Keratinocyte (primary cell): ENCODE measurements around the gene FRMD3.

ENCODE experiments used
- CTCF ChIP-seq, 3 experiments: IDR thresholded peaks in 1 of 3; conservative IDR thresholded peaks in 1 of 3; optimal IDR thresholded peaks in 1 of 3; 2 replicates in 2 of 3; 3 replicates in 1 of 3; pipeline versions ENCODE3 to v1.5.1; 2011; ENCODE audit warnings: low read length in 3 of 3, mild to moderate bottlenecking in 3 of 3, moderate library complexity in 2 of 3, control low read depth in 1 of 3, inconsistent platforms in 1 of 3; ENCODE audit not compliant: insufficient read depth in 2 of 3; ENCODE audit errors: extremely low read depth in 1 of 3
- EZH2 ChIP-seq: IDR thresholded peaks from one replicate; pipeline ENCODE4 v1.6.1; 2012; ENCODE audit warnings: inconsistent platforms, mild to moderate bottlenecking, low read length, moderate library complexity

- no peak for TF ChIP-seq CTCF (optimal IDR thresholded peaks at IDR 0.05 in 1 of 3, IDR thresholded peaks at IDR 0.05 in 1 of 3, conservative IDR thresholded peaks at IDR 0.05 in 1 of 3; ENCODE audit: extremely low read depth in 1 of 3, insufficient read depth in 2 of 3, low read length in 3 of 3)
- no peak for TF ChIP-seq EZH2
These were observed 222.6 kb downstream of the FRMD3 start for GRCh38 chr9:83315649-83316048.
